ENCODE measurements around the gene UGT2A1. TPM values are rescaled to one million over a fixed set of nuclear protein-coding genes. Genes with fewer than 3 reads are reported as not detected.

The UGT2A1 gene
- total and polyA plus RNA-seq, 2 of the 13 experiments (the other 11 are each of a cell fraction or from before 2014, with no cell fraction given), result not detected

GRCh38 chr4:69639542-69639941 lies 13.5 kb downstream of the UGT2A1 start, which contains the start of gene UGT2A2:
TSS of gene UGT2A2 (minus strand) at chr4:69639642. CDS start at chr4:69639640, 2 bp downstream.
- POLR2A ChIA-PET, result no interaction called here
- H3K36me3 ChIP-seq (replicated peaks in 1 of 2; ENCODE audit: control insufficient read depth in 1 of 2, insufficient read depth in 2 of 2, low read length in 2 of 2), result no peaks in the 10 kb centered on the region
- ATAC-seq, result no peak
- H3K27me3 ChIP-seq (ENCODE audit: control insufficient read depth in 1 of 2, insufficient read depth in 2 of 2, low read length in 2 of 2), result no peaks in the 10 kb centered on the region
- CTCF ChIA-PET (ENCODE audit: low intra/inter-chr PET ratio, low total read pairs), result no interaction called here
- H3K9ac ChIP-seq (ENCODE audit: insufficient read depth, low read depth, low read length), result no peak within 1 kb of the TSS
- no peaks in the 10 kb centered on the region for H3K9me3 ChIP-seq (ENCODE audit: low read length)
- H2AFZ ChIP-seq (ENCODE audit: low read length), result no peak within 1 kb of the TSS
- no peak for DNase-seq (ENCODE audit: low spot score)
- no peak within 1 kb of the TSS for H3K4me3 ChIP-seq (replicated peaks in 1 of 3; ENCODE audit: insufficient read depth in 1 of 3, low read depth in 2 of 3, low read length in 3 of 3)
- in situ Hi-C loops (cut with HindIII; ENCODE audit: extremely low pct_ligation_motif_present, low pct_unique_long_range_greater_than_20kb) (no loop called here), intact Hi-C loops (cut with micrococcal nuclease; ENCODE audit: unreplicated experiment) (no loop called here)
- no TSS peak for BruUV-seq (replicated peaks)
- H3K4me2 ChIP-seq (ENCODE audit: low read depth, low read length), result no peak within 1 kb of the TSS
- FAIRE-seq, result no peak
- no peak for TF ChIP-seq TIGD3 (CRISPR knock-in tag; IDR thresholded peaks at IDR 0.05; ENCODE audit: borderline replicate concordance)
- TF ChIP-seq JUND (CRISPR knock-in tag; IDR thresholded peaks at IDR 0.05), result no peak
- TF ChIP-seq ZSCAN25 (CRISPR knock-in tag; IDR thresholded peaks at IDR 0.05), result no peak
- no peak for TF ChIP-seq ZMYM2 (CRISPR knock-in tag; IDR thresholded peaks at IDR 0.05)
- TF ChIP-seq ZNF354B (CRISPR knock-in tag; IDR thresholded peaks at IDR 0.05), result no peak
- no peak for TF ChIP-seq PAF1 (CRISPR knock-in tag; IDR thresholded peaks at IDR 0.05)
- TF ChIP-seq CSRNP1 (CRISPR knock-in tag; IDR thresholded peaks at IDR 0.05), result no peak
- TF ChIP-seq E2F1 (CRISPR knock-in tag; IDR thresholded peaks at IDR 0.05), result no peak
- TF ChIP-seq KLF13 (CRISPR knock-in tag; IDR thresholded peaks at IDR 0.05), result no peak
- no peak for TF ChIP-seq HES4 (CRISPR knock-in tag; IDR thresholded peaks at IDR 0.05; ENCODE audit: borderline replicate concordance)
- TF ChIP-seq ZNF740 (CRISPR knock-in tag; IDR thresholded peaks at IDR 0.05), result no peak
- TF ChIP-seq ZNF318 (CRISPR knock-in tag; IDR thresholded peaks at IDR 0.05), result no peak
- TF ChIP-seq ATM (IDR thresholded peaks at IDR 0.05; ENCODE audit: borderline replicate concordance), result no peak
- H3K4me1 ChIP-seq (ENCODE audit: insufficient read depth, low read length), result no peaks in the 10 kb centered on the region
- no peaks in the 10 kb centered on the region for H3K79me2 ChIP-seq (ENCODE audit: insufficient read depth, low read length)
- H4K20me1 ChIP-seq (ENCODE audit: insufficient read depth, low read length), result no peaks in the 10 kb centered on the region
- 51% methylated on average over 3 of the region's 3 CpGs for WGBS (ENCODE audit: low lambda C conversion rate)
- no peak within 1 kb of the TSS for H3K27ac ChIP-seq (ENCODE audit: extremely low read length, insufficient read depth, low read length)
